Activated CD4-positive, alpha-beta T cell treated with anti-CD3 and anti-CD28 coated beads, Interleukin-10, Interleukin-2, amounts not matched to agents 100 ng/mL and 50 ng/mL, durations not matched to agents 16 hours and 8 hours (primary cell): Measurements from ENCODE around the gene NKD1.
"Not testable (repeated sequence)": the region's sequence is repeated elsewhere in the genome, so short reads cannot be mapped to it uniquely, and the experiment has no call there.

Experiments used
- DNase-seq: peaks from one replicate; pipeline ENCODE4 v3.0.0-alpha.2; 2020

NKD1 gene

DNA sequence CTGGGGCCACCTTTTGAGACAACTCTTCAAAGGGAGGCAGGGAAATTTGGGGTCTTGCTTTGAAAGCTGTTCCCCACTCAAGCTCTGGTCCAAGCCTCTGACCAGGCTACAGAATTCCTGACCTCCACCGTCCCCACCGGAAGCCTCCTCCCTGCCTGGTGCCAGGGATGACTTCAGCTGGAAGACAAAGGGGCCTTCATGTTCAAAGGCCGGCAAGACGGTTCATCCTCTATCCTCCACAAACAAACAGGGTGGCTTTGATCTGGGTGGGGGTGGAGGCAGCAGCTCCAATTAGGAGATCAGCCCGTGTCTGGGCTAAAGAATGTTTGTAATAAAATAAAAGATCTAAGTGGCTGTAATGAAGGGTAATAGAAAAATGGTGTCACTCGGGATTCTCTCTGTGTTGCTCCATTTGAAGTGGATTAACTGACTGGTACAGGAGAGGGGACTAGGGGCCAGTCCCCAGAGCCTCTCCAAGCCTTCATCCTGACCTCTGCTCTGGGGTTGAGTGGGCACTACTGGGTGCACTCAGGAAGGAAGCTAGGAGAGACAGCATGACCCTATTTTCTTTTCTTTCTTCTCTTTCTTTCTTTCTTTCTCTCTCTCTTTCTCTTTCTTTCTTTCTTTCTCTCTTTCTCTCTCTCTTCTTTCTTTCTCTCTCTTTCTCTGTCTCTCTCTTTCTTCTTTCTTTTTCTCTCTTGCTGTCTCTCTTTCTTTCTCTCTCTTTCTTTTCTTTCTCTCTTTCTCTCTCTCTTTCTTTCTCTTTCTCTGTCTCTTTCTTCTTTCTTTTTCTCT is 27.5 kb upstream of the NKD1 start:
- no peak for DNase-seq

DNA sequence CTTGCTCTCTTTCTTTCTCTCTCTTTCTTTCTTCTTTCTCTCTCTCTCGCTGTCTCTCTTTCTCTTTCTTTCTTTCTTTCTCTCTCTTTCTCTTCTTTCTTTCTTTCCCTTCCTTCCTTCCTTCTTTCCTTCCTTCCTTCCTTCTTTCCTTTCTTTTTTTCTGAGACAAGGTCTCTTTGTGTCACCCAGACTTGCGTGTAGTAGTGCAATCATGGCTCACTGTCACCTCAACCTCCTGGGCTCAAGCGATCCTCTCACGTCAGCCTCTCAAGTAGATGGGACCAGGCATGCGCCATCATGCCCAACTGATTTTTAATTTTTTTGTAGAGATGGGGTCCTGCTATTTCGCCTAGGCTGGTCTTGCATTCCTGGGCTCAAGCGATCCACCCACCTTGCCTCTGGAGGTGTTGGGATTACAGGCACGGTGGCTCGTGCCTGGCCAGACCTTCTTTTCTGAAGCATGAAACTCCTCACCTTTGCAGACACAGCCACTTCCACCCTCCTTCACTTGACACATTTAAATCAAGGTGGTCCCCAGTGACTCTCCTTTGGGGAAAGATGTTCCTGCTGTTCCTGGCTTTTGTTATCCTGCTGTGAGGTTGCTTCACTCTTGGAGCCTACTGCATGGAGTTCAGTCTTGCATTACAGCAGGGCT is 26.8 kb upstream of the NKD1 start:
- no peak for DNase-seq

DNA sequence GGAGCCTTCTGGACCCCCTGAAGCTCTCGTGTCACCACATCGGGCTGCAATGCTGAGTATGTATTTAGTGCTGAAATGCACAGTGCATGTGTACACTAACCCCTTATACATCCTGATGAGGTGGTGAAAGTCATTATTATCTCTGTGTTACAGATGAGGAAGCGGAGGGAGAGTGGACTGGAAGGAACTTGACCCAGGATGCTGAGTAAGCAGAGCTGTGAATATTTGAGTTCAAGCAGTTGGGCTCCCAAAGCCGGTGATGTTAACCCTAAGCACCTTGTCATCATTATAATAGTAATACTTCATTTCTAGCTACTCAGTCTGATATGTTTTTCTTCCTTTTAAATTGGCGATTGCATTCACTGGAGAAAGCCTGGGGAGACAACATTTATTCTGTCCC is 25.9 kb upstream of the NKD1 start:
- DNase-seq: no peak

DNA sequence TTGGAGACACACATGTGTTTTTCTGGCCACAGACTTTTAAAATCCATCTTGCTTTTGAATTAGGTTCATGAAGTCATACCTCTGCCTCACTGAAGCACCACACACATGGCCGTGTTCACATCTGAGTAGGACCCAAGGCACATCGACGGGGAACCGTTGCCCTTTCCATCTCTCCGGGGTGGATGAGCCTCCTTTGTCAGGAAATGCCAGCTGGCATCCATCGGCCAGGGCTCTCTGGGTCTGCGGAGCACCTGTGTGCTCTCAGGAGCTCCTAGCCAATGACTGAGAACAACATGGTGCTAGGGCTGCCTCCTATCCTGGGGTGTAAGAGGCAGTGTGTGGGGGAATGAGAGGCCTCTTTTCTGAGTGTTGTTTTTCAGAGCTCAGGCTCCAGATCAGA is 24.5 kb upstream of the NKD1 start:
- DNase-seq: no peak

DNA sequence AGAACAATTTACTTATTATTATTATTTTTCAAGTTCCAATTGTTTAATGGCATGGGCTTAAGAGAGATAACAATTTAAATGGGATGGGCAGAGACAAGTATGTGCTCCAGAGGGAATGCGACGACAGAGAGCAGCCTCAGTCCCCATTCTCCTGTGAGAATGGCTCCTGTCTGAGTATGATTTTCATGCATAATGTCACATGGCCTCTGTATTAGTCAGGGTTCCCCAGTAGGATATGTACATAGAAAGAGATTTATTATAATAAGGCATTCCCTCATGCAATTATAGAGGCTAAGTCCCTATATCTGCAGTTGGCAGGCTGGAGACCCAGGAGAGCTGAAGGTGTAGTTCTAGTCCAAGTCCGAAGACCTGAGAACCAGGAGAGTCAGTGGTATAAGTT is 22.9 kb upstream of the NKD1 start:
- no peak for DNase-seq

DNA sequence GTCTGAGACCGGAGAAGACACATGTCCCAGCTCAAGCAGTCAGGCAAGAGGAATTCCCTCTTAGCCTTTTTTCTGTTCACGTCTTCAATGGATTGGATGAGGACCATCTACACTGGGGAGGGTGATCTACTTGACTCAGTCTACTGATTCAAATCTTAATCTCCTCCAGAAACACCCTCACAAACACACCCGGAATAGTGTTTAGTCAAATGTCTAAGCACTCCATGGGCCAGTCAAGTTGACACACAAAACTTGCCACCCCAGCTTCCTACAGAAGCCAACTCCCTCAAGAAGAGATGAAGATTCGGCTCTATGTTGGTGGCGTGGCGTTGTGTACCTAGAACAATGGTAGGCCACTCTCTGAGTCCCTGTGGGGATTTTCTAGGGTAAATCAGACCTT is 22.5 kb upstream of the NKD1 start:
- no peak for DNase-seq

DNA sequence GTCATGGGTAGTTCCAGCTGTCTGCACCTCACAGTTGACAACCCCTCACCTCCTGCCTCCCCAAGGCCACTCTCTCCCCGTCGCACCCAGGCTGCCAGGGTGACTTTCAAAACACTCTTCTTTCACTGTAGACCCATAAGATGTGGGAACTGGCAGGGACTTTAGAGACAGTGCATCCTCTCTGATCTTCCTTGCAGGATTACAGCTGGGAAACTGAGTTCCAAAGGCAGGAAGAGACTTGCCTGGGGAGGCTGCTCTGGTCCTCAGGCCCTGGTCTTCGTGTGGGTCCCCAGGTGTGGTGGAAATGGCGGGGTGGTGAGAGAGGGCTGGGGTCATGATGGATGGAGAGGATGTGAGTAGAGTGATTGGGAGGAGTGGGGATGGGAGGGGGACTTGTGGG is 21.9 kb upstream of the NKD1 start:
- no peak for DNase-seq

DNA sequence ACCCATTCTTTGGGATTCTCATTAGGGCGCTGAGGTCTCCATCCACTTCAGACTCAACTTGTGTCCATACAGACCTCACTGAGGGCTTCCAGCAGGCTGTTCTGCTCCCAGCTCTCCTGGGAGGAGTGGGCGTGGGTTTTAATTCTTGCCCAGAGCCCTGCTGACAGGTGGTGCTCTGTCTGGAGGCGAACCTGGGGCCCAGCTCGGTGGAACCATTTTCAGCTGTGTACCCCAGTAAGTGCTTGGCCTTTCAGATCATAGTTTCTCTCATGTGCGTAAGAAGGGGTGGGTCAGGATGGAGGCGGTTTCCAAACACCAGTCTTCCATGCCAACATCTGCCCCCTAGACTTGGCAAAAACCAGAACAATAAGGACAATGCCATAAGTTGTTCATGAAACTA is 21.4 kb upstream of the NKD1 start:
- DNase-seq: no peak

DNA sequence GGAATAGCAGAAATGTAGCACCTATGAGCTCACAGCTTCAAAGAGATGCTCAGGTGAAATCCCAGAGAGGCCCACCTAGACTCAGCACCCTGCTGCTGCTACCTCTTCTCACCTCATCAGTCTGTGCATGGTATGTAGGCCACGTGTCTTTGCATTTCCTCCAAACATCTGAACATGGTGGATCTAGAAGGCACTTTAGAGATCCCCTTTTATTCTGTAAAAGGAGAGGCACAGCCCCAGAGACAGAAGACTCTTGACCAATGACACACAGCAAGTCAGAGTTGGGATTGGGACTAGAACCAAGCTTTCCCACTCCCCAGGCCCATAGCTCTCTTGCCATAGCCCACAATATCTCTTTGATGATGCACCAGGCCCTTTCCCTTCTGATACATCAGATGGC is 19.4 kb upstream of the NKD1 start:
- no peak for DNase-seq

DNA sequence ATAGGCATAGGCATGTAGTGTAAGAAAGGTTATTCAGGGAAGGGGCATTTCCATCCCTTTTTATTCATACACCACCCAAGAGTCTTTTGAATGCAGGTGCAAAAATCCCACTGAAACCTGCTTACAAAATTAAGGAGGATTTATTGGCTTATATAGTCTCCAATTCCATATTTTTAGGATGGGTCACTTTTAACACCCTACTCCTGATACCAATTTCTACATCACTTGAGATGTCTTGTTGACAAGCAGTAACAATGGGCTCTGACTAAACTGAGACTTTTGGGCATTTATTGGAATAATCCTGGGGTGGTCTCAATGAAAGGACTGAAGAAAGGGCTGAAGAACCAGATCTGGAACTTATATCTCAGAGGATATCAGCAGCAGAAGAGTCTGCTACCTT is 18.9 kb upstream of the NKD1 start:
- DNase-seq: no peak

DNA sequence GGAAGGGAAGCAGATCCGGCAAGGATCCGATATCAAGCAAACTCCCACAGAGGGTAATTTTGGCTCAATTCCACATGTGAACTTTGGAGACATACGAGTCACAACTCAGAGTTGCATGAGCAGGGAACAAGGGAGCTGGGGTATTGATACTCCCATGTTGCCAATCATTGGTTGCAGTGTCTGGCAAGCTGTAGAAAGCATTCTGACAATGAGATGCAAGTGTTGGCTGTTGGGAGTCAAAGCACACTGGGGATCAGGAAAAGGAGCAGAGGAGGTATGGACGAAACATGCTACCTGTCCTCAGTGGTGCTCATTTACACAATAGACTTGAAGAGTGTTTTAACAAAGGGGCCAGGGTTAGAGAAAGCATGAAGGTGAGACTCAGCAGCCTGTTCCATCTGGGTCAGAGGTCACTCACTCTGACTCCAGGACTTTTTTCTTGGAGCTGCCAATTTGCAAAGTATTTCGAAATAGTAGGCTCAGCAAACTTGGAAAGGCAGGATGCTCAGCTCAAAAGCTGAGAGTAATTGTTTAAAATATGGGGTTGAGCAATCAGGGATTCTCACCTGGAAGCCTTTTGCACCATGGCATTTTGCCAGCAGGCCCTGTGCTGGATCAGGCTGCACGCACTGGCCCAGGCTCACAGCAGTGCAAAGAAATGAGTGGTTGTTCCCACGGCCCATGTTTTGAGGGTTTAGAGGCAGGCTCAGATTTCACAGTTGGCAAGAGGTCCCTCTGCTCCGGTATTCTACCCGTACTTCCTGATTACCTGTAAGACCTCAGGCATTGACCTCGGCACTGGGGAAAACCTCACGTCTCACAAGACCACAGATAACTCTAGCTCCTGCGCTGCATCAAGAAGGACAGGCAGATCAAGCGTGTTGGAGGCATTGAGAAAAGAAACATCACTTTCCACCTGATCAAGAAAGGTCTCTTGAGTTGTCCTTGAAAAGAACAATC is 17.6 kb upstream of the NKD1 start:
- DNase-seq: no peak

DNA sequence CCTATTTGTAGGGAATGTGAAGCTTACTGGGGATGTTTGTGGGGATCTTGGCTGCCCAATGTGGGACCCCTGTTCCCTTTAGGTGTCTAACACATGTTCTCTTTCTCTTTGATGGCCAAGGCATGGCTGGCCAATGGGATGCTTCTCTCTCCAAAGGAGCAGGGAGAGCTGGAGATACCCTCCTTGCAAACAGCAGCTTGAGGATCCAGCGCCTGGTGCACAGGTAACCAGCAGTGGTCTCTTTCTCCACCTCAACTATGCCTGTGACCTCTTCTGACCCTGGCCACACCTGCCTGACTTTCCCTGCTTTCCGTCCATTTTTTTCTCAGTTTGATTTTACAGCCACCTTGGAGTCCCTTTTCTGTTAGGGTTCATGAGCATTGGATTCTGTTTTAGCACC is 16.8 kb upstream of the NKD1 start:
- DNase-seq: no peak

DNA sequence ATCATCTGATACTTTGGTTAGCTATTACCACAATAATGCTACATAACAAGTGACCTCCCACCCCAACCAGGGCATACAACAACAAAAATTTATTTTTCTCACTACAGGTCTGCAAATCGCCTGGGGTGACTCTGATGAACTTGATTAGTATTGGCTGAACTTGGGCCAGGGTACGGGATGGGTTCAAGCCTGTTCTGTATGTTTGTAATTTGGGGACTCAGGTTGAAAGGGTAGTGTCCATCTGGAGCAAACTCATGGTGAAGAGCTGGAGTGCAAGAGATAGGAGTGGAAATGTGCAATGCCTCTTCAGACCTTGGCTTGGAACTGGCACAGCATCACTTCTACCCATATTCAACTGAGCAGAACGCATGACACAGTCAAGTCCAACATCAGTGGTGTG is 16.3 kb upstream of the NKD1 start:
- DNase-seq: no peak

DNA sequence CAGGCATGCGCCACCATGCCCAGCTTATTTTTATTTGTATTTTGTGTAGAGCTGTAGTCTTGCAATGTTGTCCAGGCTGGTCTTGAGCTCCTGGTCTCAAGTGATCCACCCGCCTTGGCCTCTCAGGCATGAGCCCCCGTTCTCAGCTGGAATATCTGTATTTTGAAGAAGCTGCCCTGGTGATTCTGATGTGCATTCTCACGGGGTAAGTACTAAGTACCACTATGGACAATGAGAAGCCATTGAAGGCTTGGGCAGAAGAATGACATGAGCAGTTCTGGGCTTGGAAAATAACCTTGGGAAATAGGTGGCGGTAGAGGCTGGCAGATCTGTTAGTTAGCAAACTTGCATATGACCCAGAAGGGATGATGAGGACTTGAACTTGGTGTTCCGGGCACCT is 15.6 kb upstream of the NKD1 start:
- no peak for DNase-seq

DNA sequence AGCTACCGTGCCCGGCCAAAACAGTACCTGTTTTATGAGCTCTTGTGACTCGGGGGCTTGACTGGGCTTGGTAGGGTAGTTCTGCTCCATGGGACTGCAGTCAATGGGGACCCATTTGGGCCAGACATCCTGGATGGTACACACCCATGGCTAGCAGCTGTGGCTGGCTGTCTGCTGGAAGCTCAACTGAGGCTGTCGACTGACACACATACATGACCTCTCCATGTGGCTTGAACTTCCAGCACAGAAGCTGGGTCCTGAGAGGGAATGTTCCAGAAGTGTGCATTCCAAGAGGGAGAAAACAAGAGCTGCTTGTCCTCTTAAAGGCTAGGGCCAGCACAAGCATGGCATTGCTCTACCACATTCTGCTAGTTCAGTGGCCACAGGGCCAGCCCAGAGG is 14.9 kb upstream of the NKD1 start:
- DNase-seq: no peak

DNA sequence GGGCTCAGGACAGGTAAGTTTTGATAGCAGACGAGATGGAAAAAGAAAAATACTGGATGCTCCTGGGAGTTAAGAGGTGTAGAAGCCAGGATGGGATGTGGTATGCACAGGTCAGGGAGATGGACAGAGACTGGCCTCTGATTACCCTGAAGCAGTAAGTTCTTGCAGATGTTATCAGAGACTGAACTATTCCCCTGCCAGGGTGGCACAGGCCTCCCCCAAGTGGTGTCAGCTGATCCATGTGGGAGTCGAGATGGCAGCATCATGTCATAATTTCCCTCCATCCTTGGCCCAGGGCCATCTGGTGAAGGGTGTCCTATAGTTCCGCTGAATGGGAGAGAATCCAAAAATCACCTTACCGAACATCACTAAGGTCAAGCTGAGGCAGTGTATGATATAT is 14.1 kb upstream of the NKD1 start:
- DNase-seq: no peak

DNA sequence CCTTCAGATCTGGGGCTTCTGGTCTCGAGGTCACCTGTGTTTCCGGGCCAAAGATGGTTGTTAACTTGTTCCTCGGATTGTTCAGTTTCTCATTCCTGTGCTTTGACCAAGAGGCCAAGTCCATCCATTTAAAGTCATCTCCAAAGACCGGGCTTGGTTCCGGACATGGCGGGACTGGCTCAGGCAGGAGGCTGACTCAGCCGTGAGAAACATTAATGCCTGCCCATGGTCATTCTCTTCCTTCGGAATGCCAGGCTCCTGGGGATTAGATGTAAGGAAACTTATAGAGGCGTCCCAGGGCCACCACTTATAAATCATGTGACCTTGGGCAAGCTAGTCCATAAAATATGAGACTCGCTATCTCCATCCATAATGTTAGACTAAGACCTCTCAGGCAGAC is 13.6 kb upstream of the NKD1 start:
- DNase-seq: no peak

DNA sequence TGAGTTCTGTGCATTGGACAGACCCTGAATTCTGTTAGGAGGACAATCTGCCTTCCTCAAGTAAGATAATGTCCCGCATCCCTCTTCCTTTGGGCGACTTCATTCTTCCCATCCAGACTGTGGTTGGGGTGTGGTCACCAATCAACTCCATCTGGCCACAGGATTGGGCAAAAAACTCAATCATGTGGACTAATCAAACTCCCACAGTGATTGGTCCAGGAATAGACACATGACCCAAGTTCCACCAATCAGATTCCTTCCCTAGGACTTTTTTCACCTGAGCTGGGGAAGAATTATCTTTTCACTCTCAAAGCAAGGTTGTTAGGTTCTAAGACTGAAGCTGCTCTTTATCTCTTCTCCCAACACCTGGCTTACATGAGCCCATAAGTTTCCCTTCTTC is 13.2 kb upstream of the NKD1 start:
- DNase-seq: no peak

DNA sequence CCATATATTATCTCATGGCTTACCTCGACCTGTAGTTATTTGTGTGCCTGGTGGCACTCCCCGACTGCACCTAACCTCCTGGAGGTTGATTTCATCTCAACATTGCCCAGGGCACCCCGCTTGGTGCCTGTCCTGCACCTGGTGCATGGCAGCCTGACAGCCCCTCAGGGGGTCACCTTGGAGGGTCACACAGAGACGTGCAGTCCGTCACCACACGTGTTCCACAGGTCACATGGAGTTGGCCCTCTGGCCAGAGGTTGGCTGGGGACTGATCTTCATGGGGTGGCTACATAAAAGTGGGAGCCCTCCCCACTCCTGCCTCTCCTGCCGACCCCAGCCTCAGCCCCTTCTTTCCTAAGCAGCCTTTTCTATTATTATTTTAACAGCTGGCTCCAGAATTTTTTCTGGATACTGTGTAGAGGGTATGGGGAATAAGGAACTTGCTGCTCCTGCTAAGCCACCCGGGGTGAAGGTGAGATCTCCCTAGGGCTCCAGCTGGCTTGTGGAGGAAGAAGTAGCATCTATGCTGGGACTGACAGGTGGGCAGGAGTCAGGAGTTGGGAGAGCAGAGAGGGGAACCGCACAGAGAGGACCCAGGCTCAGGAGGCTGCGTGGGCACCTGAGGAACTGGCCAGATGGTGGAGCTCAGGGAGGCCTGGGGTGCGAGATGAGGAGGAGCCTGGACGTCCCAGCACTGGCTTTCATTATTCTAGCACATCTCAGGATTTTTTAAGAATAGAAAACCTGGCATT is 12.5 kb upstream of the NKD1 start:
- DNase-seq: no peak

DNA sequence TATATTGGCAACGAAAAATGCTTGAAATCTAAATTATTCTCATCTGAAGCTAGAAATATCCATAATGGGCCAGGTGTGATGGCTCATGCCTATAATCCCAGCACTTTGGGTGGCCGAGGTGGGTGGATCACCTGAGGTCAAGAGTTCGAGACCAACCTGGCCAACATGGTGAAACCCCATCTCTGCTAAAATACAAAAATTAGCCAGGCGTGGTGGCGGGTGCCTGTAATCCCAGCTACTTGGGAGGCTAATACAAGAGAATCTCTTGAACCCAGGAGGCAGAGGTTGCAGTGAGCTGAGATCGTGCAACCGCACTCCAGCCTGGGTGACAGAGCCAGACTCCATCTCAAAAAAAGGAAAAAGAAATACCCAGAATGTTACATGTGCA is 11.9 kb upstream of the NKD1 start:
- DNase-seq: not testable (repeated sequence)

DNA sequence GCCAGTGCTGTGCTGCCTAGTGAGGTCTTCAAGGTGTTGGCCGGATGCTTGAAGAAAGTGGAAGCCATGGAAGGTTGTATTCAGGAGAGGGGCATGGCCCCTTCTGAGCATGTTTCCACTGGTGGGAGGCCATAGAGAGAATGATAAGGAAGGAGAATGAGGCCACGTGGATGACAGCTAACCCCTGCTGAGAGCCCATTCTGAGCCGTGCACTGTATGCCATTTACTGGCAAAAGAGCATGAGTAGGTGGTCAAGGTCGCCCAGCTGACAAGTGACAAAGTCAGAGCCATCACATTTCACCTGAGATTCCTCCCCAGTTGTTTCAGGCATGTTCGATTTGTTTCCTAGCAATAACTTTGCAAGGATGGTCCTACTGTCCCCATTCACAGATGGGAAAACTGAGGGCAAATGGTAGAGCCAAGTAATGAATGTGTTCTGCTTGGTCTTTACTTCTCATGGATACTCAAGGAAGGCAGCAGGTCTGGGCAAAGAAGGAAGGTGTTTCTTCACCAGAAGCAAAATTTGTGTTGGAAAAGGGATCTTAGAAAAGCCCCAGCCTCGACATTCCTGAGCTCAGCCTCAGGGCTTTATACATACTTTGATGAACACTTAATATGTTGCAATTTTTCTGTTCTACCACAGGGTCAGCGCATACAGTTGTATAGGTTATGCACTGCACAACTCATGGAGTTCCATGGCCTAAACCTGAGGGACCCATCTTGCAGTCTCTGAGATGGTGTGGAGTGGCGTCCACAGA is 10.5 kb upstream of the NKD1 start:
- no peak for DNase-seq

DNA sequence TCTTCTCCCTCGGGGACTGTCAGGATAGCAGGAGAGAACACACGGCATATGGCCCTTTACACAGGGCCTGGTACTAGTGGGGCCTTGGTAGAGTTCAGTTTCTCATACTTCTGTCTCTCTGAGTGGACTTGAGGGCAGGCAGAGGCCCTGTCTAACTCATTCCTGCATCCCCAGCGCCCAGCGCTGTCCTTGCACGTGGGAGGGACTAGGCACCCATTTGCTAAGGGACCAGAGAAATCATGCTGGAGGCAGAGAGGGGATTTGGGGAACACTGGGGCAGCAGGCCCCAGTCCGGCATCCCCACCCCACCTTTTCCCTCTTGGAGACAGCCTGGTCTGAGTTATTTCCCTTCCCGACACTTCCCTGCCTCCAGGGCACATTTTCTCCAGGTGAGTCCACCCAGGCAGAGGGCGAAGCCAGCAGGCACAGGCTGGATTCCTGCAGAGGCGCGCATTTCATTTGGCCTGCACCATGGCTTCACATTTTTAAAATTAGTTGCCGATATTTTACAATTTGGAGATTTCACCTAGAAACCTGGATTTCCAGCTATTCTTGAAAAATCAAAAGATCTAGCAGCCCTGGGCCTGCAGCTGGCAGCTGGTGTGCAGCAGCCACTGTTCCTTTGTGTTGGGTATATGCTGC is 9.7 kb upstream of the NKD1 start:
- no peak for DNase-seq
